Upper lobe of right lung (tissue), 1 donor: ENCODE data around the gene CYB561. TPM values are rescaled to one million over a fixed set of nuclear protein-coding genes. Genes with fewer than 3 reads are reported as not detected.

ENCODE experiments used
- ATAC-seq: fragments of 200-7000 bp; cut with Tn5 transposase; one replicate; pipeline ENCODE4 v1.9.1; 2020; ENCODE audit warnings: mild to moderate bottlenecking, moderate library complexity
- DNase-seq: peaks from one replicate; pipeline ENCODE4 v3.0.0-alpha.2; 2020
- H3K27ac ChIP-seq: fragments of 200-600 bp; one replicate; pipeline ENCODE4 v1.8.0; 2022
- H3K27me3 ChIP-seq: fragments of 200-600 bp; one replicate; pipeline ENCODE4 v1.8.0; 2022; ENCODE audit warnings: mild to moderate bottlenecking
- H3K36me3 ChIP-seq: fragments of 200-600 bp; one replicate; pipeline ENCODE4 v1.8.0; 2022
- H3K4me1 ChIP-seq: fragments of 200-600 bp; one replicate; pipeline ENCODE4 v1.8.0; 2022
- H3K4me3 ChIP-seq: fragments of 200-600 bp; one replicate; pipeline ENCODE4 v1.8.0; 2022; ENCODE audit warnings: mild to moderate bottlenecking
- H3K9me3 ChIP-seq: fragments of 200-600 bp; one replicate; pipeline ENCODE4 v1.8.0; 2022
- intact Hi-C: fragments of 100-400 bp; cut with DNase I; formaldehyde crosslinking; loops from one replicate; pipeline ENCODE4 v1.11.0; 2022
- total RNA-seq: library from RNA; stranded (reverse); fragmentation: NEBNext Ultra II Directional; extraction: Animal tissue kit (Norgen Biotek cat#: 25700); gene quantifications from one replicate; pipeline ENCODE4 v1.2.1, GENCODE V29; 2021
- TF ChIP-seq, protein P1 (sequence below): fragments of 200-600 bp; IDR thresholded peaks from one replicate; pipeline ENCODE4 v1.8.0; 2022; ENCODE audit warnings: antibody characterized with exemption
- donor health status: DM: no; HTN: yes; CAD: no; lungs with severe emphysema.

CYB561 gene
- total RNA-seq, 1 donor from 2014 or later: 55.5 TPM

DNA sequence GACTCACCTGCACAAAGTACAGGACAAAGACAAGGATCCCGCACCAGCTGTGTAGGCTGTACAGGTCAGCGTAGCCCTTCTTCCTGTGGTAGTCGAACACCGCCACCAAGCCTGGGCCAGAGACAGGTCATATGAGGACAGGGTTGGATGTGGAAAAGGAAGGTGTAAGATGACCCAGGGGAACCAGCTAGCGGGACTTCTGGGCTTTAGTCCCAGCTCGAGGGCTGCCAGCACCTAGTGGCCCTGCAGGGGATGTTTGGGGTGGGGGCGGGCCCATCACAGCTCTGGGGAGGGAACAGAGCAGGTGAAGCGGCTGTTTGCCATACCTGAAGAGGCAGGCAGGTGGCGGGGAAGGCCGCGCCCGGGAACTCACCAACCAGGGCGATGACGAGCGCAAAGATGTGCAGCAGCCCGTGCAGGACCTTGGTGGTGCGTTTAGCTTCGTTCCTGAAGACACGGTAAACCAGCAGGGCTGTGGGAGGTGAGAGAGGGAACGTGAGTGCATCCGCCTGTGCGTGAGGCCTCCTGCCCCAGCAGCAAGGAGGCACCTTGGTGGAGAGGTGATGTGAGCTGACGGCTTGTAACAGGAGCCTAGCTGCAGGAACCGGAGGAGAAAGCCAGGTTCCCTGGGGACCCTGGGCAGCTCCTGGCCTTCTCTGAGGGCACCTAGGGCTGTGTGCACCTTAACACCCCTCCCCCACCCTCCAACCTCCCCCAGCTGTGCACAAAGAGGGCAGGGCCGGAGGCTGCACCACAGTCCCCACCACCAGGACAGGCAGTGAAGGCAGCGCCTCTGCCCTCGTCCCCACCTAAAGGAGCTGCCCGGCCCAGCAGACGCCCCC, 10.2 kb downstream of the CYB561 start:
- ATAC-seq (peak; percentile 9), DNase-seq (peak; percentile 77)
- intact Hi-C loops: no loop called here
- H3K27ac ChIP-seq: no peak overlapping the region
- no peak overlapping the region for H3K4me3 ChIP-seq
- H3K36me3 ChIP-seq: no peaks in the 10 kb centered on the region
- no peaks in the 10 kb centered on the region for H3K9me3 ChIP-seq
- TF ChIP-seq, protein P1, sequence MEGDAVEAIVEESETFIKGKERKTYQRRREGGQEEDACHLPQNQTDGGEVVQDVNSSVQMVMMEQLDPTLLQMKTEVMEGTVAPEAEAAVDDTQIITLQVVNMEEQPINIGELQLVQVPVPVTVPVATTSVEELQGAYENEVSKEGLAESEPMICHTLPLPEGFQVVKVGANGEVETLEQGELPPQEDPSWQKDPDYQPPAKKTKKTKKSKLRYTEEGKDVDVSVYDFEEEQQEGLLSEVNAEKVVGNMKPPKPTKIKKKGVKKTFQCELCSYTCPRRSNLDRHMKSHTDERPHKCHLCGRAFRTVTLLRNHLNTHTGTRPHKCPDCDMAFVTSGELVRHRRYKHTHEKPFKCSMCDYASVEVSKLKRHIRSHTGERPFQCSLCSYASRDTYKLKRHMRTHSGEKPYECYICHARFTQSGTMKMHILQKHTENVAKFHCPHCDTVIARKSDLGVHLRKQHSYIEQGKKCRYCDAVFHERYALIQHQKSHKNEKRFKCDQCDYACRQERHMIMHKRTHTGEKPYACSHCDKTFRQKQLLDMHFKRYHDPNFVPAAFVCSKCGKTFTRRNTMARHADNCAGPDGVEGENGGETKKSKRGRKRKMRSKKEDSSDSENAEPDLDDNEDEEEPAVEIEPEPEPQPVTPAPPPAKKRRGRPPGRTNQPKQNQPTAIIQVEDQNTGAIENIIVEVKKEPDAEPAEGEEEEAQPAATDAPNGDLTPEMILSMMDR: peak; percentile 8
- peaks cover 71% of the 10 kb centered on the region for H3K4me1 ChIP-seq
- no peaks in the 10 kb centered on the region for H3K27me3 ChIP-seq

DNA sequence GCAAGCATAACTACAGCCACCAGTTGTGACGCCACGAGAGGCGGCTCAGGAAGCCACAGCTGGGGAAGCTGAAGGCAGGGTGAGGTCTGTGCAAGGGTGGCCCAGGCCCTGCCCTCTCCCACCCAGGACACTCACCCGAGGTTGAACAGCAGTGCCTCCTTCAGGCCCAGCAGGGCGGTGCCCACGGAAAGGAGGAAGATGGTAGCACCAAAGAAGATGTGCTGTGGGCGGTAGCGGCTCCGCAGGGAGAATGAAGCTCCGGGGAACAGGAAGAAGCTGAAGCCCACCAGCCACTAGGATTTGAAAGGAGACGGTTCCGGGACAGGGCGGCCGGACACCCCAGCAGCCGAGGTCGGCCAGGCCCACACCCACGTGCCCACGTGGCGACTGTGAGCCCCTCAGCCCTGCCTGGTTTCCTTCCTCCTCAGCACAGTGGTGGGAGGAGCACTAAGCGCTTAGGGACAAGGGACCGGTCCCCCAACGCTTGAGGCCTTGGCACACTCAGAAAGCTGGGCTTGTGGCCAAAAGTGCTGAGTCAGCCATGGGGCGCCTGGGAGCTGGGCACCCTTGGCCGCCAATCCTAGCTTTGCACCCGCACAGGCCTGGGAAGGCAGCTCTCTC, 11.0 kb downstream of the CYB561 start:
- Histone ChIP-seq H3K9me3 (no peaks in the 10 kb centered on the region), H3K4me1 (peaks cover 68% of the 10 kb centered on the region), H3K27ac (peak overlapping the region; percentile 8), H3K36me3 (no peaks in the 10 kb centered on the region), H3K4me3 (no peak overlapping the region), H3K27me3 (no peaks in the 10 kb centered on the region)
- intact Hi-C loops: no loop called here
- peak; percentile 73 for ATAC-seq
- DNase-seq: peak; percentile 91
- TF ChIP-seq, protein P1: peak; percentile 23

DNA sequence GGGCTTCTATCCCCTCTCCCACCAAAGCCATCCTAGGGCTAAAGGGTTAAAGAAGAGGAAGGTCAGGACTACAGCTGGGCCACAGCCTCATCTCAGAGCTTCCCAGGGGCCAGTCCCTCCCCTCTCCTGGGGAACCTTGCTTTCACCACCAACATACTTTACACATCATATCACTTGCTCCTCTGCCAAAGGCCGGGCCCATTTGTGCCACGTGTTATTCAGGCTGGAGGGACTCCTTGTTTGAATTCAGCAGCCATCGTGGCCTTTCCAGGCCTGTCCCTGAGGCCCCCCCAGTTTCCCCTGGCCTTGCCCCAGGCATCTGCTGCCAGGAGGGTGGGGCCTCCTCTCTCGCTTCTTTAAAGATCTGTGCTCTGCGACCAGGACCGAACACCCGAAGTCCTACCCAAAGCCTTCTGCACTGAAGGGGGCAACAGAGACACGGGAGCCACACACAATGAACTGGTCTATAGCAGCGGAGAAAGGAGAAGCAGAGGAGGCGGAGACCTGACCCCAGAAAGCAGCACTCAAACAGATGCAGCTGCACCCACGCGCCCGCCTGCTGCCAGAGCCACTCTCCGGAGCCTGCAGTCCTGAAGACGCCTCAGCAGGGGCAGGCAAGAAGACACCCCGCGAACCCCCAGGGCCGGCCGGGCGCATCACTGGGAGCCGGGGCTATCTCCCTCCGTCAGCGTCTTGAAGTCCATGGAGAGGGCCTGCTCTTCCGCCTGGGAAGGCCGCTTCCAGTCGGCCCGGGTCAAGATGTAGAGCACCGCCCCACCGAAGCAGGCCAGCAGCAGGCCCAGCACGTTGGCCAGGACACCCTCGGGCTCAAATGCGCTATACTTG, 12.1 kb downstream of the CYB561 start:
- Histone ChIP-seq H3K4me1 (peaks cover 58% of the 10 kb centered on the region), H3K36me3 (no peaks in the 10 kb centered on the region), H3K27ac (peak overlapping the region; percentile 72), H3K27me3 (no peaks in the 10 kb centered on the region), H3K9me3 (no peaks in the 10 kb centered on the region), H3K4me3 (no peak overlapping the region)
- ATAC-seq: peak; percentile 3
- TF ChIP-seq, protein P1: no peak
- intact Hi-C loops: no loop called here
- DNase-seq: no peak

DNA sequence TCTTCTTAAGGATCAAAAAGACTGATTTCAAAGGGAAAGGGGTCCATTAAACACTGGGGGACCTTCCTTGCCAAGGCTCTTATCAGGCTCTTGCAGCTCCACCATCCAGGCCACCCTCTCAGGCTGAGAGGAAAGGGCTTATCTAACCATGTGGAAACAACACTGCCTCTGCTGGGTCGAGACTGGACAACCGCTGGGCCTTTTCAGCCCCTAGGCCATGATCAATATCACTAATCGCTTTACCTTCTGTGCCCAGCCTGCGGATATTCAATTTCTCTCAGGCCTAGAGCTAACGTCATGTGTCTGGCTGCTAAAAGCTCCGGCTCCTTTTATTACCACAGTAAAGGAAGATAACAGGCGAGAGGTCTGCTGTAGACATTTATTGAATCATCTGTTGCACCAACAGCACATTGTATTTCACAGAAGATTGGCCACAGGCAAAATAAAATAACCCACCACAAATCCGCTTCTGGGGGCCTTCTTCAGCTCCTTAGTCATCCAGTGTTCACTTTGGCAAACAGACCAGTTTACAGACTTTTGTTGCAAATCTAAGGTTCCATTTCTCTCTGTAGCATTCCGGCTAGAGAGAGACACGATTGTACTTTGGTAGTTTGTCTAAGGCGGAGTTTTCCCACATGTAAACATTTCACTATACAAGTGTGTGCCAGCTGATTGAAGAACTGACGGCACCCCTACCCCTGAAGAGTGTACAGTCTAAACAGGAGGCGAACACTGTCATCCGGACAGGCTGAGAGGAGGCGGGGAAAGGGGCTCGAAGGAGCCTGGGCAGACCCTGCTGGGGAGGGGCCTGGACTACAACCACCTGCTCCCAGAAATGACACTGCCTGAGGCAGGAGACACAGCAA, 13.9 kb downstream of the CYB561 start:
- TF ChIP-seq, protein P1: no peak
- no peaks in the 10 kb centered on the region for H3K36me3 ChIP-seq
- ATAC-seq (peak; percentile 50), DNase-seq (peak; percentile 64)
- H3K27ac ChIP-seq: peak overlapping the region; percentile 72
- no peaks in the 10 kb centered on the region for H3K27me3 ChIP-seq
- intact Hi-C loops: no loop called here
- no peaks in the 10 kb centered on the region for H3K9me3 ChIP-seq
- no peak overlapping the region for H3K4me3 ChIP-seq
- peaks cover 60% of the 10 kb centered on the region for H3K4me1 ChIP-seq

DNA sequence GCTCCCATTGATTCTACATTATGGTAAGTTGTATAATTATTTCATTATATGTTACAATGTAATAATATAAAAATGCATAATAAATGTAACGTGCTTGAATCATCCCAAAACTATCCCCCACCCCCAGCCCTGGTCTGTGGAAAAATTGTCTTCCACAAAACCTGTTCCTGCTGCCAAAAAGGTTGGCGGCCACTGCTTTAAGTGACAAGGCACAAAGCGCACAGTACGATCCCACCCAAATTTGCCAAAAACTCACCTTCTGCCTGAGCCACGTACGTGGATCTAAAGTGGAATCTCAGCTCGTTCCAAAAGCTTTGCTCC, 14.5 kb downstream of the CYB561 start:
- no peaks in the 10 kb centered on the region for H3K36me3 ChIP-seq
- TF ChIP-seq, protein P1: no peak
- ATAC-seq: no peak
- H3K27me3 ChIP-seq: no peaks in the 10 kb centered on the region
- DNase-seq: peak; percentile 45
- no peaks in the 10 kb centered on the region for H3K9me3 ChIP-seq
- H3K4me3 ChIP-seq: no peak overlapping the region
- intact Hi-C loops: no loop called here
- peaks cover 57% of the 10 kb centered on the region for H3K4me1 ChIP-seq
- peak overlapping the region; percentile 72 for H3K27ac ChIP-seq
